Measurements from ENCODE around the gene SLC30A1. TPM values are rescaled to one million over a fixed set of nuclear protein-coding genes. Genes with fewer than 3 reads are reported as not detected.

Gene SLC30A1
- total RNA-seq, 4 donors from 2014 or later: 12.8 to 44.7 (median 19.1) TPM

DNA sequence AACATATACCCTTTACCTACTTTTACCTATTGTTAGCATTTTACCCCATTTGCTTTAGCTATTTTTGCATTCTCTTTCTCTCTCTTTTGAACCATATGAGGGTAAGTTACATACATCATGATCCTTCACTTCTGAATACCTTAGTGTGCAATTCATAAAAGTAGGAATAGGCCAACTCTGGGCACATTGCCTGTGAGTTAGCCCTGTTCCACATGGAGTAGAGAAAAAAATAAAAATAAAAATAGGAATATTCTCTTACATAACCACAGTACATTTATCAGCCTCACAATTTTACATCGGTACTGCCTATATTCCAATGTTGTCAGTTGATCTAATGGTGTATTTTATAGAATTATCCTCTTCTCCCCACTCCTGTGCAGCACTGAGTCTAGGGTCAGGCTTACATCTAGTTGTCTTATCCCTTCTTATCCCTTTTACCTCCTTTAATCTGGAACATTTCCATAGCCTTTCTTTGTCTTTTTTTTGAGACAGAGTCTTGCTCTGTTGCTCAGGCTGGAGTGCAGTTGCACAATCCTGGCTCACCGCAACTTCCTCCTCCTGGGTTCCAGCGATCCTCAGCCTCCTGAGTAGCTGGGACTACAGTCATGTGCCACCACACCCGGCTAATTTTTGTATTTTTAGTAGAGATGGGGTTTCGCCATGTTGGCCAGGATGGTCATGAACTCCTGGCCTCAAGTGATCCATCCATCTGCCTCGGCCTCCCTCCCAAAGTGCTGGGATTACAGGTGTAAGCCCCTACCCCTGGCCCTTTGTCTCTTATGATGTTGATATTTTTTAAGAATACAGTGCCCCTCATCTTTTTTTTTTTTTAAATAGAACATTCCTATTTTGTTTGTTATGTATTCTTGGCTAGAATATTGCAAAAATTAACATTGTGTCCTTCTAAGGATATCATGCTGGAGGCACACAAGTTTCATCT is 11.1 kb upstream of the SLC30A1 start:
- H3K27ac ChIP-seq: peak overlapping the region; percentile 5 to 14
- H3K9me3 ChIP-seq: no peaks in the 10 kb centered on the region
- H3K4me1 ChIP-seq: peaks cover 0 to 4% of the 10 kb centered on the region in 2 donors
- DNase-seq: peak in 1 of 2 donors; percentile 61
- TF ChIP-seq, protein P1, sequence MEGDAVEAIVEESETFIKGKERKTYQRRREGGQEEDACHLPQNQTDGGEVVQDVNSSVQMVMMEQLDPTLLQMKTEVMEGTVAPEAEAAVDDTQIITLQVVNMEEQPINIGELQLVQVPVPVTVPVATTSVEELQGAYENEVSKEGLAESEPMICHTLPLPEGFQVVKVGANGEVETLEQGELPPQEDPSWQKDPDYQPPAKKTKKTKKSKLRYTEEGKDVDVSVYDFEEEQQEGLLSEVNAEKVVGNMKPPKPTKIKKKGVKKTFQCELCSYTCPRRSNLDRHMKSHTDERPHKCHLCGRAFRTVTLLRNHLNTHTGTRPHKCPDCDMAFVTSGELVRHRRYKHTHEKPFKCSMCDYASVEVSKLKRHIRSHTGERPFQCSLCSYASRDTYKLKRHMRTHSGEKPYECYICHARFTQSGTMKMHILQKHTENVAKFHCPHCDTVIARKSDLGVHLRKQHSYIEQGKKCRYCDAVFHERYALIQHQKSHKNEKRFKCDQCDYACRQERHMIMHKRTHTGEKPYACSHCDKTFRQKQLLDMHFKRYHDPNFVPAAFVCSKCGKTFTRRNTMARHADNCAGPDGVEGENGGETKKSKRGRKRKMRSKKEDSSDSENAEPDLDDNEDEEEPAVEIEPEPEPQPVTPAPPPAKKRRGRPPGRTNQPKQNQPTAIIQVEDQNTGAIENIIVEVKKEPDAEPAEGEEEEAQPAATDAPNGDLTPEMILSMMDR (IDR thresholded peaks at IDR 0.05): no peak
- no peak for TF ChIP-seq POLR2A (IDR thresholded peaks at IDR 0.05)
- no peak overlapping the region for H3K4me3 ChIP-seq
- no peaks in the 10 kb centered on the region for H3K36me3 ChIP-seq
- intact Hi-C loops (cut with DNase I; ENCODE audit: low total_unique reads): no loop called here
- H3K27me3 ChIP-seq: no peaks in the 10 kb centered on the region

DNA sequence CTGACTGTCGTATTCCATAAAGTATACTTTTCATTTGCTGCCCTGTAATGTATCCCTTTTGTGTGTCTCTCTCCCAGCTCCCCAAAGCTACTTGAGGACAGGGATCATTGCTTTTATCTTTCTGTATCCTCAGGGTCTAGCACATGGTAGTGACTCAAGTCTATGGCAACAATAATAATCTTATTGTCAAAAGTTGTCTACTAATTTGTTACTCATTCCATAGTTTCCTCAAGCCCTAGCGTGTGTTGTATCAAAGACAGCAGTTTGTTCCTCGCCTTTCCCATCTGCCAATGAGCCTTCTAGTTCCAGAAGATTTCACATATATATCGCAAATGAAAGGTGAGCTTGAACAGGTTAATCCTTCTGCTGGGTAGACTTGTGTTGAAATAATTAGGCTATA is 9.8 kb upstream of the SLC30A1 start:
- DNase-seq: no peak
- Histone ChIP-seq H3K27ac (no peak overlapping the region), H3K36me3 (no peaks in the 10 kb centered on the region), H3K9me3 (no peaks in the 10 kb centered on the region), H3K27me3 (no peaks in the 10 kb centered on the region), H3K4me3 (no peak overlapping the region), H3K4me1 (peaks cover 0 to 4% of the 10 kb centered on the region in 2 donors)
- intact Hi-C loops (cut with DNase I; ENCODE audit: low total_unique reads): no loop called here
- TF ChIP-seq, protein P1 (IDR thresholded peaks at IDR 0.05): no peak
- no peak for TF ChIP-seq POLR2A (IDR thresholded peaks at IDR 0.05)

DNA sequence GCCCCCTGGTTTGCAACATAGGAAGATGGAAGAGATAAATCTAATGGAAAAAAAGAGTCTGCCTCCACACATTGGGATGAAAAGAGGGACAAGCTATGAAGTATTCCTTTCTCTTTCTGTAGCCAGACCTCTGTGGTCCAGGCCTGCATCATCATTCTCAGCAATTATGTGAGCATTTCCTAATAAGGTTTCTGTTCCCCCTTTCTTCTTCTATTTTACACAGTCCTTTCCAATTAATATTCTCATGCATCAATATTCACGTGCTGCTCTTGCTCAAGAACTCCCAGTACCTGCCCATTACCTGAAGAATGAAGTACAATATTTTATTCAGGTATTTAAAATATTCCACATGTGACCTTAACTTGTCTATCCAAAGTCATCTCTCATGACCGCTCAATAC is 8.2 kb upstream of the SLC30A1 start:
- Histone ChIP-seq H3K9me3 (no peaks in the 10 kb centered on the region), H3K27ac (no peak overlapping the region), H3K4me1 (peaks cover 0 to 4% of the 10 kb centered on the region in 2 donors), H3K4me3 (no peak overlapping the region), H3K27me3 (no peaks in the 10 kb centered on the region), H3K36me3 (no peaks in the 10 kb centered on the region)
- DNase-seq: no peak
- TF ChIP-seq, protein P1 (IDR thresholded peaks at IDR 0.05): no peak
- no peak for TF ChIP-seq POLR2A (IDR thresholded peaks at IDR 0.05)
- intact Hi-C loops (cut with DNase I; ENCODE audit: low total_unique reads): no loop called here

DNA sequence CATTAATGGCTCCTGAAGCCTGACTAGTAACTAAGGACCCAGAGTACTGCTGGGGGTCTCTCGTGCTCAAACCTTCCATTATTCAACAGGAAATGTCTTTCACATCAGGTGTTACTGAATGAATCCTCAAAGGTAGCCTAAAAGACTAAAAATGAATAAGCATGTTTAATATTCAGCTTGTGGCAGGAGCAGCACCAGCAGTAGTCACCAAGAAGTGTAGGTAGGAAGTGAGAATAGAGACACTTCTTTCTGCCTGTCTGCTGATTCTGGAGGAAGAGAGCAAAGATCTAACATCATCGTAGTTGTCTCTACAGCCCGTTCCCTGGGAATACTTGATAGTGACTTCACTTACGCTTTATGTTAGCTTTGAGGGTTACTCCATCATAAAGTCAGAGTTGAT is 7.6 kb upstream of the SLC30A1 start:
- intact Hi-C loops (cut with DNase I; ENCODE audit: low total_unique reads): no loop called here
- Histone ChIP-seq H3K27me3 (no peaks in the 10 kb centered on the region), H3K36me3 (no peaks in the 10 kb centered on the region), H3K9me3 (no peaks in the 10 kb centered on the region), H3K27ac (no peak overlapping the region), H3K4me1 (no peaks in the 10 kb centered on the region), H3K4me3 (no peak overlapping the region)
- no peak for DNase-seq
- TF ChIP-seq, protein P1 (IDR thresholded peaks at IDR 0.05): no peak
- TF ChIP-seq POLR2A (IDR thresholded peaks at IDR 0.05): no peak

Data from uterus (tissue), 4 donors.